ENCODE results near the gene DLG4.
A peak's percentile ranks its signal among the peaks of the same experiment; 100 is the strongest.

Gene DLG4

DNA sequence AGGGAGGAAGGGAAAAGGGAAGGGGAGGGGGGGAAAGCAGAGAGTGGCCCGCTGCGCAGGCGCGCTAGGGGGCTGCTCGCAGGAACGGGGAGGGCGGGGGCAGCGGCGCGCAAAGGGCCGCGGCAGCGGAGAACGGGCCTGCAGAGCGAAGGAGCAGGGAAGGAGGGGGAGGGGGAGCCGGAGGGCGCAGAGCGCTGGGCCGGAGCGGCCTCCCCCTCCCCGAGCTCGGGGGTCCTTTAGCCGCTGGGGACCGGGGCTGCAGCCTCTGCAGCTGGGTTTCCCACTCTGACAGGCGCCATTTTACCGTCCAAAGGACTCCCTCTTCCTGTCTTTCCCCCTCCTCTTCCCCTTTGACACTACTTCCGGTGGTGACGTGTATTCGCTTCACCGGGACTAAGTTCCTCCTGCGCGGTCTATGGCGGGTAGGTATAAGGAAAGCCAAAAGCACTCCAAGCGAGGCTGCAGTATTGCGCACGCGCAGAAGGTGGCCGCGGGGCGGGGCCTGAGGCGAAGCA is 32.1 kb upstream of the DLG4 start, which contains the start of gene CTDNEP1 (continued):
- TF ChIP-seq ZNF785 (tag by site-specific recombination; IDR thresholded peaks at IDR 0.05) (no peak), KLF8 (tag by site-specific recombination; IDR thresholded peaks at IDR 0.05) (no peak), ZNF391 (tag by site-specific recombination; IDR thresholded peaks at IDR 0.05; ENCODE audit: borderline replicate concordance, low read depth) (0 out of 2 replicates have a peak, but pooled peaks have one; percentile 18), ZNF366 (tag by site-specific recombination; conservative IDR thresholded peaks at IDR 0.05) (peak; percentile 47; the same call in 1 of the 2 replicates), ZNF292 (tag by site-specific recombination; IDR thresholded peaks at IDR 0.05; ENCODE audit: borderline replicate concordance, low read depth) (no peak), ZBTB20 (tag by site-specific recombination; IDR thresholded peaks at IDR 0.05) (no peak), ZNF600 (tag by site-specific recombination; IDR thresholded peaks at IDR 0.05) (no peak), YY1 (tag by site-specific recombination; IDR thresholded peaks at IDR 0.05) (peak; percentile 94)
- TF ChIP-seq, protein P1, sequence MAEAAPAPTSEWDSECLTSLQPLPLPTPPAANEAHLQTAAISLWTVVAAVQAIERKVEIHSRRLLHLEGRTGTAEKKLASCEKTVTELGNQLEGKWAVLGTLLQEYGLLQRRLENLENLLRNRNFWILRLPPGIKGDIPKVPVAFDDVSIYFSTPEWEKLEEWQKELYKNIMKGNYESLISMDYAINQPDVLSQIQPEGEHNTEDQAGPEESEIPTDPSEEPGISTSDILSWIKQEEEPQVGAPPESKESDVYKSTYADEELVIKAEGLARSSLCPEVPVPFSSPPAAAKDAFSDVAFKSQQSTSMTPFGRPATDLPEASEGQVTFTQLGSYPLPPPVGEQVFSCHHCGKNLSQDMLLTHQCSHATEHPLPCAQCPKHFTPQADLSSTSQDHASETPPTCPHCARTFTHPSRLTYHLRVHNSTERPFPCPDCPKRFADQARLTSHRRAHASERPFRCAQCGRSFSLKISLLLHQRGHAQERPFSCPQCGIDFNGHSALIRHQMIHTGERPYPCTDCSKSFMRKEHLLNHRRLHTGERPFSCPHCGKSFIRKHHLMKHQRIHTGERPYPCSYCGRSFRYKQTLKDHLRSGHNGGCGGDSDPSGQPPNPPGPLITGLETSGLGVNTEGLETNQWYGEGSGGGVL (tag by site-specific recombination; IDR thresholded peaks at IDR 0.05): peak; percentile 55
- TF ChIP-seq, protein P2, sequence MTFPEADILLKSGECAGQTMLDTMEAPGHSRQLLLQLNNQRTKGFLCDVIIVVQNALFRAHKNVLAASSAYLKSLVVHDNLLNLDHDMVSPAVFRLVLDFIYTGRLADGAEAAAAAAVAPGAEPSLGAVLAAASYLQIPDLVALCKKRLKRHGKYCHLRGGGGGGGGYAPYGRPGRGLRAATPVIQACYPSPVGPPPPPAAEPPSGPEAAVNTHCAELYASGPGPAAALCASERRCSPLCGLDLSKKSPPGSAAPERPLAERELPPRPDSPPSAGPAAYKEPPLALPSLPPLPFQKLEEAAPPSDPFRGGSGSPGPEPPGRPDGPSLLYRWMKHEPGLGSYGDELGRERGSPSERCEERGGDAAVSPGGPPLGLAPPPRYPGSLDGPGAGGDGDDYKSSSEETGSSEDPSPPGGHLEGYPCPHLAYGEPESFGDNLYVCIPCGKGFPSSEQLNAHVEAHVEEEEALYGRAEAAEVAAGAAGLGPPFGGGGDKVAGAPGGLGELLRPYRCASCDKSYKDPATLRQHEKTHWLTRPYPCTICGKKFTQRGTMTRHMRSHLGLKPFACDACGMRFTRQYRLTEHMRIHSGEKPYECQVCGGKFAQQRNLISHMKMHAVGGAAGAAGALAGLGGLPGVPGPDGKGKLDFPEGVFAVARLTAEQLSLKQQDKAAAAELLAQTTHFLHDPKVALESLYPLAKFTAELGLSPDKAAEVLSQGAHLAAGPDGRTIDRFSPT (tag by site-specific recombination; IDR thresholded peaks at IDR 0.05): no peak
- TF ChIP-seq, protein P3, sequence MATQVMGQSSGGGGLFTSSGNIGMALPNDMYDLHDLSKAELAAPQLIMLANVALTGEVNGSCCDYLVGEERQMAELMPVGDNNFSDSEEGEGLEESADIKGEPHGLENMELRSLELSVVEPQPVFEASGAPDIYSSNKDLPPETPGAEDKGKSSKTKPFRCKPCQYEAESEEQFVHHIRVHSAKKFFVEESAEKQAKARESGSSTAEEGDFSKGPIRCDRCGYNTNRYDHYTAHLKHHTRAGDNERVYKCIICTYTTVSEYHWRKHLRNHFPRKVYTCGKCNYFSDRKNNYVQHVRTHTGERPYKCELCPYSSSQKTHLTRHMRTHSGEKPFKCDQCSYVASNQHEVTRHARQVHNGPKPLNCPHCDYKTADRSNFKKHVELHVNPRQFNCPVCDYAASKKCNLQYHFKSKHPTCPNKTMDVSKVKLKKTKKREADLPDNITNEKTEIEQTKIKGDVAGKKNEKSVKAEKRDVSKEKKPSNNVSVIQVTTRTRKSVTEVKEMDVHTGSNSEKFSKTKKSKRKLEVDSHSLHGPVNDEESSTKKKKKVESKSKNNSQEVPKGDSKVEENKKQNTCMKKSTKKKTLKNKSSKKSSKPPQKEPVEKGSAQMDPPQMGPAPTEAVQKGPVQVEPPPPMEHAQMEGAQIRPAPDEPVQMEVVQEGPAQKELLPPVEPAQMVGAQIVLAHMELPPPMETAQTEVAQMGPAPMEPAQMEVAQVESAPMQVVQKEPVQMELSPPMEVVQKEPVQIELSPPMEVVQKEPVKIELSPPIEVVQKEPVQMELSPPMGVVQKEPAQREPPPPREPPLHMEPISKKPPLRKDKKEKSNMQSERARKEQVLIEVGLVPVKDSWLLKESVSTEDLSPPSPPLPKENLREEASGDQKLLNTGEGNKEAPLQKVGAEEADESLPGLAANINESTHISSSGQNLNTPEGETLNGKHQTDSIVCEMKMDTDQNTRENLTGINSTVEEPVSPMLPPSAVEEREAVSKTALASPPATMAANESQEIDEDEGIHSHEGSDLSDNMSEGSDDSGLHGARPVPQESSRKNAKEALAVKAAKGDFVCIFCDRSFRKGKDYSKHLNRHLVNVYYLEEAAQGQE (tag by site-specific recombination; IDR thresholded peaks at IDR 0.05): no peak
- TF ChIP-seq, protein P4, sequence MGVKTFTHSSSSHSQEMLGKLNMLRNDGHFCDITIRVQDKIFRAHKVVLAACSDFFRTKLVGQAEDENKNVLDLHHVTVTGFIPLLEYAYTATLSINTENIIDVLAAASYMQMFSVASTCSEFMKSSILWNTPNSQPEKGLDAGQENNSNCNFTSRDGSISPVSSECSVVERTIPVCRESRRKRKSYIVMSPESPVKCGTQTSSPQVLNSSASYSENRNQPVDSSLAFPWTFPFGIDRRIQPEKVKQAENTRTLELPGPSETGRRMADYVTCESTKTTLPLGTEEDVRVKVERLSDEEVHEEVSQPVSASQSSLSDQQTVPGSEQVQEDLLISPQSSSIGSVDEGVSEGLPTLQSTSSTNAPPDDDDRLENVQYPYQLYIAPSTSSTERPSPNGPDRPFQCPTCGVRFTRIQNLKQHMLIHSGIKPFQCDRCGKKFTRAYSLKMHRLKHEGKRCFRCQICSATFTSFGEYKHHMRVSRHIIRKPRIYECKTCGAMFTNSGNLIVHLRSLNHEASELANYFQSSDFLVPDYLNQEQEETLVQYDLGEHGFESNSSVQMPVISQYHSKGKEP (tag by site-specific recombination; IDR thresholded peaks at IDR 0.05): 0 out of 2 replicates have a peak, but pooled peaks have one; percentile 28
- TF ChIP-seq, protein P5, sequence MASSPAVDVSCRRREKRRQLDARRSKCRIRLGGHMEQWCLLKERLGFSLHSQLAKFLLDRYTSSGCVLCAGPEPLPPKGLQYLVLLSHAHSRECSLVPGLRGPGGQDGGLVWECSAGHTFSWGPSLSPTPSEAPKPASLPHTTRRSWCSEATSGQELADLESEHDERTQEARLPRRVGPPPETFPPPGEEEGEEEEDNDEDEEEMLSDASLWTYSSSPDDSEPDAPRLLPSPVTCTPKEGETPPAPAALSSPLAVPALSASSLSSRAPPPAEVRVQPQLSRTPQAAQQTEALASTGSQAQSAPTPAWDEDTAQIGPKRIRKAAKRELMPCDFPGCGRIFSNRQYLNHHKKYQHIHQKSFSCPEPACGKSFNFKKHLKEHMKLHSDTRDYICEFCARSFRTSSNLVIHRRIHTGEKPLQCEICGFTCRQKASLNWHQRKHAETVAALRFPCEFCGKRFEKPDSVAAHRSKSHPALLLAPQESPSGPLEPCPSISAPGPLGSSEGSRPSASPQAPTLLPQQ (tag by site-specific recombination; IDR thresholded peaks at IDR 0.05): no peak

All from HEK293 (cell line).